Stimulated activated CD8-positive, alpha-beta memory T cell treated with anti-CD3 and anti-CD28 coated beads, Interleukin-15, amount 100 ng/mL, for 1 hour (primary cell): Measurements from ENCODE around the gene HLF.
"Not testable (repeated sequence)": the region's sequence is repeated elsewhere in the genome, so short reads cannot be mapped to it uniquely, and the experiment has no call there.

Experiments
- DNase-seq: peaks from one replicate; pipeline ENCODE4 v3.0.0-alpha.2; 2020; ENCODE audit warnings: low read depth

Gene HLF

DNA sequence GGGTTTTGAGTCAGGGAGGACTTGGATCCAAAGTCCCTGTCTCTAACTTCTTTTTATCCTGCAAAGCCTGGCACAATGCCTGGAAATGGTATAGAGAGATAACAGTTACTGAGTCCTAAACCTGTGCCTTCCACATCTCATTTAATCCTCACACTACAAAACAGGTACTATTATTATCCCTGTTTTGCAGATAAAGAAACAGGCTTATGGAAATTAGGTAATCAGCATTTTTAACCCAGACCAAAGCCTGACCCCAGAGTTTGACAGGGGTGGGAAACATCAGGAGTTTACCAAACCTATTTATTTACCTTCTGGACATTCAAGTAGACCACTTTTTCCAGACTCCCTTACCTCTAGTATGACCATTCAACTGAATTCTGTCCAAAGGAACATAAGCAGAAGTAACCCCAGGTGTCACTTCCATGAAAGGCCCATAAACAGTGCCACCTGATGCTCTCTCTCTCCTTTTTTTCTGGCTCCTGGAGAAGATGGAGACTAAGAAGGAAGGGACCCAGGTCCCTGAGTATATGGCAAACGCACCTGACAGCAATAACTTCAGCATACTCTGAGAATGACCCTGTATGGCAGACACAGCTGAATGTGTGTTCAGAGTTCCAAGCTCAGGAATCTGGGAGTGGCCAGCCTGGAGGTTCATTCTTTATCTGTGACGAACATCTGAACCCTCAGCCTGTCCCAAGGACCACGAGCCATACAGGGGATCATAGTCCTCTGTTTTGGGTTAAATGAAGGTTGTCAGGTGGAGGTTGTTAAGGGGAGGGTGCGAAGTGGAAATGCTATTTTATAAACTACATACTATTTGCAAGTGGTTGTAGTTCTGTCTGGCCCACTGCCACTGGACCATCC is 62.7 kb downstream of the HLF start:
- no peak for DNase-seq

DNA sequence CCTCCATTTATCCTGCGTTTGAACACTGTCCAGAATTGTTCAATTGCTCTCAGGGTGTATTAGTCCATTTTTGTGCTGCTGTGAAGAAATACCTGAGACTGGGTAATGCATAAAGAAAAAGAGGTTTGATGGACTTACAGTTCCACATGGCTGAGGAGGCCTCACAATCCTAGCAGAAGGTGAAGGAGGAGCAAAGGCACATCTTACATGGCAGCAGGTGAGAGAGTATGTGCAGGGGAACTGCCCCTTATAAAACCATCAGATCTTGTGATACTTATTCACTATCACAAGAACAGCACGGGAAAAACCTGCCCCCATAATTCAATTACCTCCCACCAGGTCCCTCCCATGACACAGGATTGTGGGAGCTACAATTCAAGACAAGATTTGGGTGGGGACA is 63.8 kb downstream of the HLF start:
- not testable (repeated sequence) for DNase-seq

DNA sequence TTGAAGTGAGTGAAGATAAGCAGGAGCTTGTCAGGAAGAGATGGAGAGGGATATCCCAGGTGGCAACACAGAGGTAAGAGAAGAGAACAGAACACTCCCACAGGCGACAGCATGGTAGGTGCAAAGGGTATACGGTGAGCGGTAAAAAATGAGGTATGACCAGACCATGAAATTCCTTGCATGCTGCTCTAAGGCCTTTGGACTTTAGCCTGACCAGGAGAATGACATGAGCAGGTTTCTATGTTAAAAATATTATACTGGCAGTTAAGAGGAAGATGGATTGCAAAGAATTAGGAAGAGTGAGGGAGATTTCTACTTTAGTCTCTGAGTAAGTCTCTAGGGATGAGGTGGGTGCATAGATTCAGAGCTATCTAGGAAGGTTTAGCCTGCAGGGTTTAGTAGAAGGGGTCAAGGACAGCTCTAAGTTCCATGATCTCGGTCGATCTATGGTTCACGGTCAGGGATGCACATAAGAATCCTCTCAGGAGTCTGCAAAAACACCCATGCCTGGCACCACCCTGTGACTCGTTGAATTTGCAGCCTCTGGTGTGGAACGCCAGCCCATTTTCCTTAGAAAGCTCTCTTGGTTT is 65.7 kb downstream of the HLF start:
- no peak for DNase-seq

DNA sequence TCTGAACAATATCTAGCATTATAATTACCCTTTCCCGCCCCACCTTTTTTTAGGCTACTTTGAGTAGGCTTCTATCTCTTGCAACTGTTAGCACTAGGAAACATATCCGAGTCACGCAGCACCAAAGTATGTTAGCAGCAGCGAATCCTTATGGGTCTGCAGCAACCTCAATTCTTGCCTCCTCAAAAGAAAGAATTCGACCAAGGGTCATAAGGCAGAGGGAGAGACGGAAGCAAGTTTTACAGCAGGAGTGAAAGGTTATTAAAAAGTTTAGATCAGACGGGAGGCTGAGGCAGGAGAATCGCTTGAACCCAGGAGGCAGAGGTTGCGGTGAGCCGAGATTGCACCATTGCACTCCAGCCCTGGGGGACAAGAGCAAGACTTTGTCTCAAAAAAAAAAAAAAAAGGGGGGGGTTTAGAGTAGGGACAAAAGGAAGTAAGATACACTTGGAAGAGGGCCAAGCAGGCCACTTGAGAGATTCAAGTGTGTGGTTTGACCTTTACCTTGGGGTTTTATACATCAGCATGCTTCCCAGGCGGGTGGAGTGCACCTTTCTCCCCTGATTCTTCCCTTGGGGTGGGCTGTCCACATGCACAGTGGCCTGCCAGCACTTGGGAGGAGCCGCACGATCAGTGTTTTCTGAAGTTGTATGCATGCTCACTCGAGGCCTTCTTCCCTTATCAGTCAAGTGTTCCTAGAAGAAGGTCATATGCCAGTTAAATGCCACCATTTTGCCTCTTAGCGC is 67.7 kb downstream of the HLF start:
- no peak for DNase-seq

DNA sequence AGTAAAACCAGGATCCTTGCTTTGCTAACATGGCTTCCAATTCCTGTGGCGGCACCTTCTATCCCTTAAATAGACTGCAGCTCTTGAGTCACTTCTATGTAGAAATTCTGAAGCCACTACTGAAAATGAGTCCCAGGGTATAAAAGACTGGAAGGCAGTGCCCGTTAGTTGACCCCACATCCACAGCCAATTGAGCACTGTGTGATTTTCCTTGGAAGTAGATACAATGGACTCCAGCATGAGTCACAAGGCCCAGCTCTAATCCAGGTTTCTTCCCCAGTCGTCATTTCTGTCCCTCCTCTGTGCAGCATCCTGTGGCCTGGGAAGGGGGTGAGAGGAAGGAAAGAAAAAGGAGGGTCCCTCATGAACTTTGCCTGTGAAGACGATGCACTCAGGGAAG is 69.5 kb downstream of the HLF start:
- DNase-seq = no peak

DNA sequence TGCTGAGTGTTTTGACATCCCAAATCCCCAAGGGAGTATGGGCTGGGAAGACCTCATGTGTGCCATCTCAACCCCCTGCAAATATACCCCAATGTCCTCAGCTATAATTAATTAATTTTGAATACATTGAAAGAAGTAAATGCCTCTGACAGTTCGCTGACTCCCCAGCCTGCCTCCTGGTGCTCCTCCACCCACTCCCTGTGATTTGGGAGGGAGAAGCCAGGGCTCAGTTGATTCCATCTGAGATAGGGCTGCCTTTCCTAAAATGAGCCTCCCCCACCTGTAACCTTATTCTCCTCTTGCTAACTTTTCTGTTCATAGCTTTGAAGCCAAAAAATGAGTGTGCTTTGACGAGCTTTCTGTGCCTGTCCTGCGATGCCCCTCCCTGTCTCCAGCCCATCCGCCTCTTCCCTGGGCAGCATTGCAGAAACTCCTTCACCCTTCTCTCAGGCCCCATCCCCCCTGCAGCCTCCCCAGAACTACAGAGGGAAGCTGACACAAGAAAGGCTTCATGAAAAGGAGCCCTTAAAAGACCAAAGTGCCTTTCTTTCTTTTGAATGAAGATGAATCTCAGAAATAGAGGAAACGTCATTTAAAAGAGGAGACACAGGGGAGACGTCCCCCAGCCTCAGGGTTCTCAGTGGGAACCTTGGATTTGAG is 70.3 kb downstream of the HLF start:
- DNase-seq = no peak

DNA sequence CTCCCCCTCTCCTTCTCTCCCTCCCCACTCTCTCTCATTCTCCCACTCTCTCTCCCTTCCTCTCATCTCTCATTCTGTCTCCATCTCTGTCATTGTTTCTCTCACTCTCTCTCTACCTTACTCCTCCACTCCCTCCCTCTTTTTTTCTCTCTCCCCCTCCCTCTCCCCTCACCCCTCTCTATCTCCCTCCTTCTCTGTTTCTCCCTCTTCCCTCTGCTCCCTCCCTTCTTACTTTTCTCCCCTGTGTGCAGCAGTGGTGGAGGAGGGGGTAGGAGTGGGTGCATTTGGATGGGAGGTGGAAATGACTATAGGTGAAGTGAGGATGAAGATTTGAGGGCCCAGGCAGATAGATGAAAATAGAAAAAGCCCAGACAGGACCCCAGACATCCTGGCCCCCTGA is 70.9 kb downstream of the HLF start:
- DNase-seq = no peak

DNA sequence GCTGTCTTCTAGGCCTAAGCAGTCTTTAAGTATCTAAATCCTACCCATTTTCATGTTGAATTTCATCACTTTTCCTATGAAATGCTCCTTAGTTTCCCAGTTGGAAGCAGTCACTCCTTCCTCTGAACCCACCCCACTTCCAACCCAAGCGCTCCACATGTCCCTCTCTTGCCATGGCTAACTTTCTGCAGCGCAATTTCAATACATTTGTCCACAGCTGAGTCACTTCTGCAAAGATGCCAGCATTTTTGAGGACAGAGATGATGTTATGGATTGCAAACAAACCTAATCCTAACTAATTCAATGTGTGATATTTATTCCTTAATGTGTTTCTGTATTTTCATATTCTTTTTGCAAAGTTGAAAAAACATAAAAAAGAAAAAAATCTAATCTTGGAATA is 71.7 kb downstream of the HLF start:
- no peak for DNase-seq

DNA sequence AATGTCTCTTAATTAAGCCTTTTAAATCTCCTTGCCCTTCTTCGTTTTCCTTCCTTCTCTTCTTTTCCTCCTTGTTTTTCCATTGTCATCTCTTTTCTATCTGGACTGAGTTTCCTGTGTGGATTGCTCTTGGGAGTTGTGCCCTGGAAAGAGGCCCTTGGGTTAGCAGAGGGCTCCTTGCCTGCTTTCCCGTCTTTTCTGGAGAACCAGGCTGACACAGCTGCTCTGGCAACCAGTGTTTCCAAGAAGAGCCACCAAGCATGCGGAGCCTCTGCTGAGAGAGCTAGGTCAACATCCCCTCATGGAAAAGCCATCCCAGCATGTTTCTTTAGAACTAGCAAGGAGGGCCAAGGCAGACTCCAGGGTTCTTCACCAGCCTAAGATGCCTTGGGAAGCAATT is 75.4 kb downstream of the HLF start:
- no peak for DNase-seq

DNA sequence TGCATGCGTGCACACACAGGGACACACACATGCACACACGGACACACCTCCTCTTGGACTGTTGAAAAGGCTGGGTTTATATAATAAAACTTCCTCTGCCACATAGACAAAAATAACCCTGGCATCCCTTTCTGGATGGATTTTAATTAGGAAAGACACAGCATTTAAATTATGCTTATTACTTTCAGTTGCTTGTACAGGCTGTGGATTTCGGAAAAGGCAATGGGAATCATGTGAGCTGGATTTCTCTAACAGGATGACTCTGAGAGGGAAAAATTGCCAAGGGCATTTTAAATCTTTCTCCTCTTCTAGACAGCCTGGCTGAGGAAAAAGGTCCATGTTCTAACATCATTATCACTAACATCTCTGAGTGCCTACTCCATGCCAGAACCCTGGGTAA is 75.9 kb downstream of the HLF start:
- DNase-seq = no peak

DNA sequence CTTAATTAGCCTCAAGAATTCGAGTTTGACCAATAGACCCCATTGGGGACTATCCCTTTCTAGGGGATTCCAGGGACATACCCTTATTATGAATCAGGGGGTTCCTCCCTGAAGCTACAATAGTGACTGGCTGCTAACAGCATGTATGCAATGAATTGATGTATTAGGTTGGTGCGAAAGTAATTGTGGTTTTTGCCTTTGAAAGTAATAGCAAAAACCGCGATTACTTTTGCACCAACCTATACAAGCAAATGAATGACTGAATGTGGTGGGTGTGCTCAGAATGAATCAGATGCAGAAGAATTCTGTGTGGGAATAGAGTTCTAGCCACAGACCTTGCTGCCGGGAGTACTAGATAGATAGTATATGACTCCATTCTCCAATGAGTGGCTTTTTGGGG is 76.7 kb downstream of the HLF start:
- no peak for DNase-seq

DNA sequence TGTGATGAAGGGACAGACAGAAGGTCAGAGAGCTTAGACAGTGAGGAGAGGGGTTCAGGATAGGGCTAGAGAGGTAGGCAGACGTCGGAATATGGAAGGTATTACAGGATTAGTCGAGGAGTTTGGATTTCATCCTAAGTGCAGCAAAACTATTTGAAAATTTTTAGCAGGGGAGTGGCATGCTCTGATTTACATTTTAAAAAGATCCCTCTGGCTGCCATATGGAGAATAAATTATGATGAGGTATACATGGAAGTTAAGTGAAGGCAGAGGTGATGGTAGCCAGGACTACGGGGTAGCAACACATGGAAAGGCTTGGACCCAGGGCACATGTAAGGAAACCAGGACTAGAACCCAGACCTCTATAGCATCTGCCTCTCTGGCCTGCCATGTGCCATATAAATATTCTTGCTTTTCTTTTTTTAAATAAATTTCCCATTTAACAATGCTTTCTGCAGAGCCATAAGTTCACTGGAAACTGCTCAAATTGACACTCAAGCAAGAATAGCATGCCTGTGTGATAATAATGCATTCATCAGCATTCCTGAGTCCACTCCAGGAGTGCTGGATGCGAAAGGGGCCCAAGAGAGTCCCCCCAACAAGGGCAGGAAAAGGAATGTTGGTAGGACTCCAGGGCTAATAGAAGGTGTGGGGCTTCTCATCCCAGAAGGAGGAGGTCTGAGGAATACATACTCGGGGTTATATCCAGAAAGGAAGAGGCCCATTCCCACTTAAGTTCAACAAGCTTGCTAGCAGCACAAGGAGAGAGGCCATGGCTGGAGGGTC is 78.2 kb downstream of the HLF start:
- DNase-seq = no peak

DNA sequence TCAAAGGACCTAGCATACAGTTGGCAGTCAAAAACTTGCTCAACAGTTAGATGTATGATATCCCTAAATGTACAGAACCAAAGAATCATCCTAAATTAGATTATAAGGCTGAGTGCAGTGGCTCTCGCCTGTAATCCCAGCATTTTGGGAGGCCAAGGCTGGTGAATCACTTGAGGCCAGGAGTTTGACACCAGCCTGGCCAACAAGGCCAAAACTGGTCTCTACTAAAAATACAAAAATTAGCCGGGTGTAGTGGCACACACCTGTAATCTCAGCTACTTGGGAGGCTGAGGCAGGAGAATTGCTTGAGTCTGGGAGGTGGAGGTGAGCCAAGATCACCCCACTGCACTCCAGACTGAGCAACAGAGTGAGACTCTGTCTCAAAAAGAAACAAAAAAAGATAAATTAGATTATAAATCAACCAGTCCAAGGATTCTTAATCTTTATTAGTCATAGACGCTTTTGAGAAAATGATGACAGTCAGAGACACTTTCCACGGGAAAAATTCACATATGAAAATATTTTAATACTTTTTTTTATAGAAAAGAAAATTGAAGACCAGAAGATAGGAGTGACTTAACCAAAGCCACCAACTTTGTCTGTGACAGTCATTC is 79.2 kb downstream of the HLF start:
- DNase-seq = no peak

DNA sequence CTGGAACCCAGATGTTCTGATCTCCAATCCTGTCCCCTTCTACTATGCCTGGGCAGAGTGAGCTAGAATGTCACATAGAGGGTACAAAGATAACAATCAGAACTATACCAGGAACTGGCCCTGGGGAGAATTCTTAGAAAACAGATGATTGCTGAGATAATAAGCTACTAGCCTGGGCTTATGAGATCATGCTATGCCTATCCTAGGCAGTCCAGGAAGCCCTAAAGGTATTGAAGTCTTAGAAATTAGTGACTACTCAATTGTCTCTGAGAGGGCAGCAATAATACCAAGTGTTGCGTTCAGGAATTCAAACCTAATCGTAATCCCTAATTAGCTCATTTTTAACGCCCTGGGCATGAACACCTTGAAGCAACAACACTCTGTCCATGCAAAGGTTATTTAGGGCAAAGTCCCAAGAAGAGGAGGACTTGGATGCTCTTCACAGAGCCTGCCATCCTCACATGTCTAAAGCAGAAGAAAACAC is 79.8 kb downstream of the HLF start:
- DNase-seq = no peak

DNA sequence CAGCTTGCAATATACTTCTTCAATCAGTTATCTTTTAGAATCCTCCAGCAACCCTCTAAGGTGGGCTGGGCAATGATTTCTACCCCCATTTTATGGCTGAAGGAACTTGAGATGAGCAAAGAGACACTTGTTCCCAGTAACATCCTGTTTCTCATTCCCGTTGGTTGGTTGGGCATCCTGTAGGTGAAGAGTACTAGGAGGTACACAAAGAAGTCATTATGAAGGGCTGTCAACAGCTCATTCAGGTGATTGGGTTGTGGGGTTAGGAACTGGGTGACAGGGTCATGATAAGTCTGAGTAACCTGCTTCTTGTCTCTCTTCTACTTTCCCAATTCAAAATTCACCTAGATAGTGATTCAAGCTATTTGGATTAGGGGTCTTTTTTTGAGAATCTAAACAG is 80.4 kb downstream of the HLF start:
- DNase-seq = no peak

DNA sequence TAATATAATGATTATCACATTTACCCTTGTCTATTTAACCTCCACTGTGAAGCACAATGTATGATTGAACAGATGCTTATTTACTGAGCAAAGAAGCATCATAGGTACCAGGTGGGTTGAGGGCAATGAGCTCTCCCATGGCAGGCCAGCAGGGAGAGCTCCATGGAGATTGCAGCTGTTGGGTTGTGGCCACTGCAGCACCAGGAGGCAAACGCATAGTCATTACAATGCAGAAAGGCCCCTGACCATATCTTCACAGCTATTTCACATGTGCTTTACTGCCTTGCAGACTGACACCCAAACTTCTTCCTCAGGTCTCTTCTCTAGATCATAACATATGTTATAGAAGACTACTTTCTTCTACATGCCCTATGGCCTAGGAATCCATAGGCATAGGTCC is 81.9 kb downstream of the HLF start:
- DNase-seq = no peak

DNA sequence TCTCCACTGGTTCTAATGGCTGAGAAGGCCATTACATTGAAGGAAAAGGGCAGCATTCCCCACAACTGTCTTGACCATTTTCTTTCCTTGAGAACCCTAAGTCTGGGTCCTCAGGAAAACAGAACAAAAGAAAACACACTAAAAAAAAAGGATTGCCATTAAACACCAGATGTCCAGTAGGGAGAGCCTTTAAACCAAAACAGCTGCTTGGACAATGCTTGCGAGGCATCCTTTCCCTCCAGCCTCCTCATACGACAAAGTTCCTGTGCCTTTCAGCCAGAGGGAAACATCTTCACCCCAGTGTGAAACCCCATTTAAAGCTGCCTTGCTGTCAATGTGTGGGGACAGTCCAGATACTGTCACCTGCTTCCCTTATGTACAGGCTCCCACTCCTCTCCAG is 82.6 kb downstream of the HLF start:
- no peak for DNase-seq

DNA sequence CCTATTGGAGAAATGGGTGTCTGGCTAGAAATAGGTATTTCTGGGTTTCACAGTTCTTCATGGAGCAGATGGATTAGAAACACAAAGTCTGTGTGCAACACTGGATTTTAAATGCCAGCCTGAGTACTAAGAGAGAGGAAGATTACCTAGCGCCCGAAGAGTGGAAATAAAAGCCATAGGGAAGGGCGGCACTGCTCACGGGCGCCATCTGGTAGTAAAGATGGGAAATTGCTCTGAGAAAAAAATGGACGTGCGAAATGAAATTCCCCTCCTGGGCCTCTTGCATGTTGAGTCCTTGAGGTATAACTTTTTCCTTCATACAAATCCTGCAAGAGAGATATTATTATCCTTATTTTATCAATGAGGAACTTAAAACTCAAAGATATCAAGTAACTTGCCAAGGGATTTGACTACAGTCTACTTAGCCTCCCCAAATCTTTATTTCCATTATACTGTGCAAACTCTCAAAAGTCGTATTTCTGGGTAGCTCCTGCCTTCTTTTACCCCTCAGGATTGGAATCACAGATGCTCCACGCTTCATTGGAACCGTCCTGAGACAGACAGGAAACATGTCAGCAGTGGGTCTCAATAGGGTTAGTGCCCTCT is 84.1 kb downstream of the HLF start:
- DNase-seq = peak; percentile 5

DNA sequence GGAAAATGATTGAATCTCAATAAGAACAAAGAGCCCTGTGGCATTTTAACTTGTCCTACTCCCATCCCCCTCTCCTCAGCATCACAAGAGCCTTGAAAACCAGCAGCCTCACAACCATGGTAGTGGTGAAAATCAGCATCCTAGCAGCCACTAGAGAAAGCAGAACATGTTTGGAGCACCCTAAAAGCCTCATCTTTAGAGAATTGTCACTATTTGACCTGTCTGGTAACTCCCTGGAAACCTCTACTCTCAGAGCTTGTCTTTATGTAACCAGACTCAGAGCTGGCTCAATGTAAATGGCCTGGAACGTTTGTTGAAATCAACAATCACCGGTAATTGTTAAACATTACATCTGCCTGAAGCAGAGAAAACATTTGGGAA is 86.1 kb downstream of the HLF start:
- no peak for DNase-seq

DNA sequence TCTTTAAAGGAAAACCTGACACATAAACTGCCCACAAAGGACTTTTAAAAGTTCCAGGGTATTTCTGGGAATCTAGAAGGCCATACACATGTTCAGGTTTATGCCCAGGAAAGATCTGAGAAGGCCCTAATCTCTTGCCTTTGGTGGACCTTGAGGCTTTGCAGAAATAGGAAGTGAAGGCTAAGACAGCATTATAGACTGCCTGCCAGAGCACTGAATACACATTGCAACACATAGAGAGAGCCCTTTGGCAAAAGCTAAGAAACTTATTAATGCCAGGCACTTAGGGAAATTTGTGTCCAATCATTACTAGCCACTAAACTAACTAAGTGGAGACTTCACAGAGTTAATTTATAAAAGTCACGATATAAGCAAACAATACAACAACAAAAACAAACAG is 86.5 kb downstream of the HLF start:
- DNase-seq = no peak

DNA sequence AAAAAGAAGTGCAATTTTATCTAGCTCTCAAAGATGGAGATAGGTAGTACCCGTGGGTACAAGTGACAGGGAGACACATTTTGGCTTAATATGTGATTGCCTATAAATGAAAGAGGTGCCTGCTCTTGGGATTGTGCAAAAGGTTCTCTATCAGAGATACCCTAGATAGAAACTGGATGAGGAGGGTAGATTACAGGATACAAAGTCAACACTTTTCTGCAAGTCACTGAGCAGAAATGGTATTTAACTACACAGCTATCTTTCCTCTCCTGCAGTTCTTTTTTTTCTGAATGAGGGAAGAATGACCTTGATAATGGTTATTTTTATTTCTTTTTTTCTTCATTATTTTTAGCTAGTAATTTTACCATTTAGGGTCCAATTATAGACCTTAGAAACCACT is 89.2 kb downstream of the HLF start:
- no peak for DNase-seq
